HG03457 (cell line): ENCODE measurements around the gene RAB11FIP3.

Experiments used
- ATAC-seq: cut with Tn5 transposase; IDR thresholded peaks from one replicate; pipeline ENCODE4 v1.9.1; 2021; ENCODE audit warnings: moderate number of reproducible peaks; ENCODE audit not compliant: unreplicated experiment

Gene RAB11FIP3

DNA sequence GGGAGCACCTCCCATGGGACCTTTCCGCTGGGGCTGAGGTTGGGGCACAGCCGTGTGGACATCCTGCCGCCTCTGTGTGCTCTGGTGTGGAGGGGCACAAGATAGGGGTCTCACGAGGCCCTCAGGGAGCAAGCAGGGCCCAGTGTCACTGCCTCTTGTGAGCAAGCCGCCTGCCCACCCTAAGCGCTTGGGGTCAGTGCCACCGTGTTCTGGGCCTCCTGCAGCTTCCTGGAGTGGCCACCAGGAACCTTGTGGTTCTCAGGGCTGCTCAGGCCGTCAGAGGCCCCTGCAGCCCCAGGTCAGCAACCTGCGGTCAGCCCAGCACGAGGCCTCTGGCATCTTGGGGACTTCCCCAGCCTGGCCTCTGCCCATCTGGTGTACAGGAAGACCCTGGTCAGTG, 88.5 kb downstream of the RAB11FIP3 start:
- no peak for ATAC-seq

GRCh38 chr16:515175-515938, 89.9 kb downstream of the RAB11FIP3 start:
- ATAC-seq = no peak

GRCh38 chr16:515939-516226, 90.4 kb downstream of the RAB11FIP3 start:
- ATAC-seq = no peak

DNA sequence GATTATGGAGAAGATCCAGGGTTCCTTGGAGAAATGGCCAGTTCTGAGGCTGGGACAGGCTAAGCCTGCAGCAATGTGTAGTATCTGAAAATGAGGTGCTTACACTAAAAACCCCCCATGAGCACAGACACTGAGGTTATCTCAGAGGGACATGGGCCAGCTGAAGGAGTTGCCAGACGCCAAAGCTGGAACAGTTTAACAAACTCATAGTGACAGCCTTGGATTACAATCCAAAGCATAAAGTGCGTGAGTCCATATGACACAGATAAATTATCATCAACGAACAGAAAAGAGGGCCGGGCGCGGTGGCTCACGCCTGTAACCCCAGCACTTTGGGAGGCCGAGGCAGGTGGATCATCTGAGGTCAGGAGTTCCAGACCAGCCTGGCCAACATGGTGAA, 90.9 kb downstream of the RAB11FIP3 start:
- ATAC-seq = no peak

- ATAC-seq = no peak
These were observed 93.4 kb downstream of the RAB11FIP3 start for GRCh38 chr16:518858-519257.

DNA sequence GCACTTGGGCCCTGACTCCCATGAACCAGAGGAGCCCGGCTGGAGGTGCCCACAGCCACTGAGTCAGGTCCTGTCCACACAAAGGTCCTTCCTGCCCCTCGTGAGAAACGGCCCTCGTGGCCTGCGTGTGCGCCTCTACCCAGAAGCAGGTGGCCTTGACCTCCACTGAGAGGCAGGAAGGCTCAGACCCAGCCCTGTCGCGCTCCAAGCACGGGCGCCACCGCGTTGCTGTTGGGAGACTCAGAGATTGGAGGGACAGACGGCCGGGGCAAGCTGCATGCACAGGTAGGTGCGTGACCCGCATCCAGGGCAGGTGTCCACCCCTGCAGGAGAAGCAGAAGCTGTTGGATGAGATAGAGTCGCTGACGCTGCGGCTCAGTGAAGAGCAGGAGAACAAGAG, 94.0 kb downstream of the RAB11FIP3 start:
- no peak for ATAC-seq

DNA sequence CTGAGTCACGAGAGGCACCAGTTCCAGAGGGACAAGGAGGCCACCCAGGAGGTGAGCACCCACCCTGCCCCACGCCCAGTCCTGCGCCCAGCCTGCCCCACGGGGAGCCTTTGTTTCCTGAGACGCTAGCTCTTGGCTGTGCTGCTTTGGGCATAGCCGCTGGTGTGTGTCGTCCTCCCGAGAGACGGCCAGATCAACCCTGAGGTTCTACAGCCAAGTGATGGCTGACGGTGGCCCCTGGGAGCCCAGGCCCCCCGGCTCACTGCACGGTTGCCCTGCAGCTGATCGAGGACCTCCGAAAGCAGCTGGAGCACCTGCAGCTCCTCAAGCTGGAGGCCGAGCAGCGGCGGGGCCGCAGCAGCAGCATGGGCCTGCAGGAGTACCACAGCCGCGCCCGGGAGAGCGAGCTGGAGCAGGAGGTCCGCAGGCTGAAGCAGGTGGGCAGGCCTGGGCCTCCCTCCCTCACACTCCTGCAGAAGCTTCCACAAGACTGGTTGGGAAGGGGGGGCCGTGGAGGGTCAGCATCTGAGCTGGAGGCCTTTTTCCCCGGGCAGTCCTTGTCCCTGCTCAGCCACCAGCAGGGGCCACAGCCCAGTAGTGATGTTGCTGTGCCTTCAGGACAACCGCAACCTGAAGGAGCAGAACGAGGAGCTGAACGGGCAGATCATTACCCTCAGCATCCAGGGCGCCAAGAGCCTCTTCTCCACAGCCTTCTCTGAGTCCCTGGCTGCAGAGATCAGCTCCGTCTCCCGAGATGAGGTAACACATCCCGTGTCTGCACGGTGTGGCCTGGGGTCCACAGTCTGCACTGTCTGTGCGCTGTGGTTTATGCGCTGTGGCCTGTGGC, 94.6 kb downstream of the RAB11FIP3 start:
- no peak for ATAC-seq

DNA sequence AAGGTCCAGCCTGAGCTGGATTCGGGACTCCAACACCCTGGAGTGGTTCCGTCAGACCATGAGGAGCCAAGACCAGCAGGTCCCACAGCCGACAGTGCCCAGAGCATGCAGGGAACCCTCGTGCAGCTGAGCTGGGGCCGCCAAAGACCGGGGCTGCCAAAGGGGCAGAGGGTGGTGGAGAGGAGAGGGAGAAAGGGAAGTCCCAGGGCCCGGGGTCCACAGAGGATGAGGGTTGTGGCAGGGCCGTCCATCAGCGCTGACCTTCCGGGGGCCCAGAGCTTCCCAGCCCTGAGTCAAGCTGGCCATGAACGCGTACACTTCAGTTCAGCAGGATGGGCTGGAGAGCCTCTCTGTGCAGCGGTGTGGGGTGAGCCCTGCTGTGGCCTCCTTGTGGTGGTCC, 95.4 kb downstream of the RAB11FIP3 start:
- ATAC-seq = no peak

DNA sequence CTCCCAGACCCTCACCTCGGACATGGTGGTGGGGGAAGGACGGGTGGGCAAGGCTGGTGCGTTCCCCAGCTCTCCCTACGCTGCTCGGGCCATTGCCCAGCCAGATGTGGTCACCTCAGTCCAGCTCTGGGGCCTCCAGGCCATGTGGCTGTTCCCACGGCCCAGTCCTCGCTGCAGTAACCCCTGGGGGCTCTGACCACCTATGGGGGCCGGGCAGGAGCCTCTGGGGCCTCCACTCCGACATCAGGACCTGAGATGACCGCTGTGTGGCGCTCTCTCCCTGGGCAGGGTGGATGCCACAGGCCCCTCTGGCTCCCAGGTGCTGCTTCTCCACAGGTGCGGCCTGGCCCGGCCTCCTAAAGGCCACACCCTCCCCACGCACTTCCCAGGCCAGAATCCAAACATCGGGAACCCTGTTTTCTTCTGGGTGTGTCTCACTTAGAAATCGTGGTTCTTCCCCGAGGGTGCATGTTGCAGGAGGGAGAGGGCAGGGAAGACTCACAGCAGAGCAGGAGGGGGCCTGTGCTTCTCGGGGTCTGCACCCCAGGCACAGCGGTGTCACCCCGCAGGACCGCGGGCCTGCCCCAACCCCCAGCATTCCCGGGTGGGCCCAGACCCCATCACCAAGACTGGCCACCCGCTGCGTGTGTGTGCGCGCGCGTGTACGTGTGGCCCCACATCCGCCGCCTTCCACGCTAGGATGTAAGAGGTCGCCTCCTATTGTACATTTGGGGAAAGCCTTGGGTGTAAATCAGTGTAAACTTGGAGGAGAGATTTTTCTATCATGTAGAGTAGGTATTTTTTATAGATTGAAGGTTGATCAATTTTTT, 96.1 kb downstream of the RAB11FIP3 start:
- ATAC-seq = no peak

GRCh38 chr16:522320-523096, 97.1 kb downstream of the RAB11FIP3 start:
- ATAC-seq = no peak

DNA sequence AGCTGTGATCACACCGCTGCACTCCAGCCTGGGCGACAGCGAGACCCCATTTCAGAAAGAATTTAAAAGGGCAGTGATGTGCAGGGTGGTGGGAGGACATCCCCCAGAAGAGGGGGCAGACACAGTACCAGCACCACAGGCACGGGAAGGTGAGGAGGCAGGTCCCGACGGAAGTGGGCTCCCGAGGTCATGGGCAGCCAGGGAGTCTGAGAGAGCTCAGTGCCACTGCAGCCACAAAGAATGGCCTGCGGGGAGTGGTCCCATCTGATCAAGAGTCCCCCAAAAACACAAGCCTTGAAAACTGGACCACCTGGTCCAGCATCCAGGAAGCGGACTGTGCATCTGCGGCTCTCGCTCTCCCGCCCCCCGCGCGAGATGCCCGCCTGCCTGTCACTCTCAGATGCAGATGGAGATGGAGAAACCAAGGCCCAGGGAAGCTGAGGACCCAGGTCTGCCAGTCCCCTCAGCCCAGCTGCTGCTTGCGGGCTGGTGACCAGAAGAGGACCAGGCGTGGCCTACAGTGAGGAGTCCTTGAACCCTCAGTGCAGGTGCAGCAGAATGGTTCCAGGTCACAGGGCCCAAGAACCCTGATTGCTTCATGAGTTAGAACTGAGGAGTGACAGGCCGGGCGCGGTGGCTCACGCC, 97.8 kb downstream of the RAB11FIP3 start:
- no peak for ATAC-seq

GRCh38 chr16:524274-525040, 99.0 kb downstream of the RAB11FIP3 start:
- ATAC-seq = no peak

GRCh38 chr16:525123-525519, 99.7 kb downstream of the RAB11FIP3 start:
- ATAC-seq = no peak

- no peak for ATAC-seq
These were observed 100.2 kb downstream of the RAB11FIP3 start for GRCh38 chr16:525520-526180.

- ATAC-seq = no peak
These were observed 100.9 kb downstream of the RAB11FIP3 start for GRCh38 chr16:526181-527014.

- peak; percentile 50 for ATAC-seq
These were observed 101.8 kb downstream of the RAB11FIP3 start, which contains the start of gene CAPN15 for GRCh38 chr16:527015-527903. Gene CAPN15, plus strand, starts transcription at chr16:527712. Its CDS starts 19,127 bp downstream, at chr16:546839.
